Chondrocyte (in vitro differentiated cells): ENCODE results near the gene OTOS. TPM values are rescaled to one million over a fixed set of nuclear protein-coding genes. Genes with fewer than 3 reads are reported as not detected.

Experiments used
- DNase-seq: peaks from one replicate; pipeline ENCODE4 v3.0.0; 2021; ENCODE audit warnings: mixed read lengths, low spot score
- H3K27ac Mint-ChIP-seq: one replicate; pipeline ENCODE4 v1.8.0; 2021; ENCODE audit warnings: mild to moderate bottlenecking, moderate library complexity, mixed read lengths; ENCODE audit not compliant: unreplicated experiment
- H3K27me3 Mint-ChIP-seq: 2 replicates; pipeline ENCODE4 v1.8.0; 2021; ENCODE audit warnings: low read depth, mixed read lengths
- H3K36me3 Mint-ChIP-seq: 2 replicates; pipeline ENCODE4 v1.8.0; 2021; ENCODE audit warnings: low read depth, mixed read lengths
- H3K4me1 Mint-ChIP-seq: 2 replicates; pipeline ENCODE4 v1.8.0; 2021; ENCODE audit warnings: low read depth, mild to moderate bottlenecking, mixed read lengths
- H3K4me3 Mint-ChIP-seq: one replicate; pipeline ENCODE4 v1.8.0; 2021; ENCODE audit warnings: mild to moderate bottlenecking, moderate library complexity, mixed read lengths; ENCODE audit not compliant: unreplicated experiment
- H3K9me3 Mint-ChIP-seq: 2 replicates; pipeline ENCODE4 v1.8.0; 2021; ENCODE audit warnings: low read depth, mixed read lengths
- total RNA-seq: library from RNA; stranded (reverse); gene quantifications from 3 replicates; pipeline ENCODE4 v1.2.1, GENCODE V29; 2021
- TF ChIP-seq, protein P1 (sequence below): fragments of 200-600 bp; sonication (generic); IDR thresholded peaks from 2 replicates; pipeline ENCODE4 v1.5.0; 2021; ENCODE audit warnings: antibody characterized with exemption, mild to moderate bottlenecking, moderate library complexity

Gene OTOS
- total RNA-seq, 1 donor from 2014 or later: not detected

GRCh38 chr2:240160291-240161086, 20.0 kb upstream of the OTOS start:
- peak; percentile 68 for DNase-seq
- no peaks in the 10 kb centered on the region for H3K4me1 Mint-ChIP-seq
- TF ChIP-seq, protein P1, sequence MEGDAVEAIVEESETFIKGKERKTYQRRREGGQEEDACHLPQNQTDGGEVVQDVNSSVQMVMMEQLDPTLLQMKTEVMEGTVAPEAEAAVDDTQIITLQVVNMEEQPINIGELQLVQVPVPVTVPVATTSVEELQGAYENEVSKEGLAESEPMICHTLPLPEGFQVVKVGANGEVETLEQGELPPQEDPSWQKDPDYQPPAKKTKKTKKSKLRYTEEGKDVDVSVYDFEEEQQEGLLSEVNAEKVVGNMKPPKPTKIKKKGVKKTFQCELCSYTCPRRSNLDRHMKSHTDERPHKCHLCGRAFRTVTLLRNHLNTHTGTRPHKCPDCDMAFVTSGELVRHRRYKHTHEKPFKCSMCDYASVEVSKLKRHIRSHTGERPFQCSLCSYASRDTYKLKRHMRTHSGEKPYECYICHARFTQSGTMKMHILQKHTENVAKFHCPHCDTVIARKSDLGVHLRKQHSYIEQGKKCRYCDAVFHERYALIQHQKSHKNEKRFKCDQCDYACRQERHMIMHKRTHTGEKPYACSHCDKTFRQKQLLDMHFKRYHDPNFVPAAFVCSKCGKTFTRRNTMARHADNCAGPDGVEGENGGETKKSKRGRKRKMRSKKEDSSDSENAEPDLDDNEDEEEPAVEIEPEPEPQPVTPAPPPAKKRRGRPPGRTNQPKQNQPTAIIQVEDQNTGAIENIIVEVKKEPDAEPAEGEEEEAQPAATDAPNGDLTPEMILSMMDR: no peak
- H3K4me3 Mint-ChIP-seq: no peak overlapping the region
- no peaks in the 10 kb centered on the region for H3K9me3 Mint-ChIP-seq
- H3K27ac Mint-ChIP-seq: no peak overlapping the region
- H3K27me3 Mint-ChIP-seq: peaks cover 21% of the 10 kb centered on the region
- H3K36me3 Mint-ChIP-seq: no peaks in the 10 kb centered on the region

- peaks cover 2% of the 10 kb centered on the region for H3K4me1 Mint-ChIP-seq
- H3K4me3 Mint-ChIP-seq: no peak overlapping the region
- peak; percentile 57 for DNase-seq
Measured at GRCh38 chr2:240159251-240159839, 18.9 kb upstream of the OTOS start.

DNA sequence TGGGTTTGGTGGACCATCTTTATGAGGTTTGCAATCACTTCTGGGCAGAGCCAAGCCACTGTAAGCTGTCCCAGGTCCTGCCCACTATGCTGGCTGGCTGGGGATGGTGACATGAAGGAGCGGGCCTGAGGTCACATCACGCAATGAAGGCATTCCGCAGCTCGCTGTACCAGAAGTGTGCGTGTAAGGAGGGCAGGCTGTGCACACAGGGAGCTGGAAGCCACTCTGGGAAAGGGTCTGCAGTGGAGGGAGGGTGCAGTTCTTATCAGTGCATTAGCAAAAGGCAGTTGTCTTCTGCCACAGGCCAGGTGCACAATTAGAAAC, 16.7 kb upstream of the OTOS start:
- peaks cover 3% of the 10 kb centered on the region for H3K36me3 Mint-ChIP-seq
- peak; percentile 43 for DNase-seq

More at GRCh38 chr2:240159251-240159839, 18.9 kb upstream of the OTOS start:
- H3K36me3 Mint-ChIP-seq: no peaks in the 10 kb centered on the region
- H3K9me3 Mint-ChIP-seq: no peaks in the 10 kb centered on the region
- peaks cover 16% of the 10 kb centered on the region for H3K27me3 Mint-ChIP-seq
- no peak overlapping the region for H3K27ac Mint-ChIP-seq
- TF ChIP-seq, protein P1: no peak

GRCh38 chr2:240156435-240157146, 16.1 kb upstream of the OTOS start:
- peaks cover 16% of the 10 kb centered on the region for H3K27me3 Mint-ChIP-seq
- peak; percentile 77 for DNase-seq
- peaks cover 3% of the 10 kb centered on the region for H3K36me3 Mint-ChIP-seq
- no peak overlapping the region for H3K4me3 Mint-ChIP-seq
- no peak overlapping the region for H3K27ac Mint-ChIP-seq
- peaks cover 6% of the 10 kb centered on the region for H3K9me3 Mint-ChIP-seq
- TF ChIP-seq, protein P1: no peak
- H3K4me1 Mint-ChIP-seq: peaks cover 3% of the 10 kb centered on the region

More for the DNA sequence above, 16.7 kb upstream of the OTOS start:
- Mint-ChIP-seq H3K4me1 (peaks cover 3% of the 10 kb centered on the region), H3K27me3 (peaks cover 16% of the 10 kb centered on the region), H3K27ac (no peak overlapping the region), H3K4me3 (no peak overlapping the region), H3K9me3 (peaks cover 6% of the 10 kb centered on the region)
- TF ChIP-seq, protein P1: no peak

- TF ChIP-seq, protein P1: no peak
- no peak overlapping the region for H3K27ac Mint-ChIP-seq
- peaks cover 20% of the 10 kb centered on the region for H3K27me3 Mint-ChIP-seq
- peak; percentile 33 for DNase-seq
- H3K4me3 Mint-ChIP-seq: no peak overlapping the region
- H3K9me3 Mint-ChIP-seq: peaks cover 6% of the 10 kb centered on the region
- peaks cover 3% of the 10 kb centered on the region for H3K36me3 Mint-ChIP-seq
- peaks cover 3% of the 10 kb centered on the region for H3K4me1 Mint-ChIP-seq
Measured at GRCh38 chr2:240155745-240156390, 15.4 kb upstream of the OTOS start.
